NCI-H2081 treated with DMSO at 0.1 percent for 48 hours (cell line): ENCODE data around the gene ACTC1.

Source experiments
- DNase-seq: peaks from one replicate; lab custom pipeline; 2025; lab: John Stamatoyannopoulos, UW

The ACTC1 gene

GRCh38 chr15:34757262-34757661 lies 38.1 kb downstream of the ACTC1 start:
- DNase-seq: no peak

DNA sequence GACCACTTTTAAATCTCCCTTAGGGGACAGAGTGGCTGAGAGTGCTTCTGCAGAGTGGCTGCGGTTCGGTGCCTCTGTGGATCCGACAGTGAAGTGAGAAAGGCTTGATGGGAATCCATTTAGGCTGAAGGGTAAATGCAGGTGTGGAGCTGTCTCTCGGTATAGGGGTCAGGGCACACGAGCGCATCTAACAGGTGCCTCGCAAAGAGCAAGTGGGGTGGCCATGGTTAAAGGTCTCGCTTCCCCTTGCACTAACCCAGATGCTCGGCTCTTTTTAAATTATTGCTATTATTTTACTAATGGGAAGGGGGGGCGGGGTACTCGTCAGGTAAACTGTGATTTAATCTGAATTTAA lies 40.0 kb downstream of the ACTC1 start:
- no peak for DNase-seq

GRCh38 chr15:34754674-34755418 lies 40.5 kb downstream of the ACTC1 start, which contains the start of gene GJD2:
TSS of gene GJD2 (minus strand) at chr15:34754998. CDS start at chr15:34754488, 510 bp downstream.
- DNase-seq: no peak

DNA sequence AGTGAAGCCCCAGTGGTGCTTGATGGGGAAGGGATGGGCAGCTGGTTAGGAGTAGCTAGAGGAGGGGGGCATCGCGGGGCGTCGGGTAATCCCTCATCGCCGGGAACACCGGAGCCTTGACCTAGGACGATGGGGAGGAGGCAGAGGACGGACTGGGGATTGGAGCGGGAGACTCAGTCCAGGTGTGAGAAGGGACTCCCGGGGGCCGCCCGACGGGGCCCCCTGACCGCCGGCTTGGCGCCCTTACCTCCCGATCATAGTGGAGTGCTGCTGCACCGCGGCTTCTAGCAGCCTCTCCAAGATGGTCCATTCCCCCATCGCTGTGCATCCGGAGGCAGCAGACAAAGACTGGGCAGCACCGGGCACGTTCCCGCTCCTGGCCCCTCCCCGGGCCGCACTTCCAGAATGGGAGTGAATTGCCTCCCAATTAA lies 41.2 kb downstream of the ACTC1 start:
- DNase-seq: no peak

DNA sequence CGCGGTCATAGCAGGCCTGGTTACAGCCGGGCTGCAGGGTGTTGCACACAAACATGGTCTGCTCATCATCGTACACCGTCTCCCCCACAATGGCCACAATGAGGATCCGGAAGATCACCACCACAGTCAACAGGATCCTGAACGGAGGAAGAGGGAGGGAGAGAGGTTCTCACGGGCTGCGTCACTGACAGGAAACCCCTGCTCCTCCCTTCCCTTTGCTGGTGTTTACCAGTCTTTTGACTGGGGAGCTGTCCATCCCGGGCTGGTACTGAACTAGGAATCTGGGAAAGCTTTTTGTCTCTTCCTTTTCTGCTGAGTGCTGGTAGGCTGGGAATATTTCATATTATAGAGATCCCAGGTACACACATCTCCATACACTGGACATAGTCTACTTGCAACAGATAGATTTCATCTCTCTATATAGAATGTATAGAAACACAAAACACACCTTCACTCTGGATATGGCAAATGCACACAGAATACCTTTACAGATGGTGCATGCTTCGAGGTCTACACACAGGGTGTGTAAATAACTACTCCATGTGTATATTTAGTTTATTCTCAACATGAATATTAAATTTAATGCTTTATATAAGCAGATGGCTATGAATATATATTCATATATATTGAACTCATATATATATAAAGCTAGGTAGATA lies 42.0 kb downstream of the ACTC1 start:
- no peak for DNase-seq

- DNase-seq: no peak
These were observed 45.7 kb downstream of the ACTC1 start for GRCh38 chr15:34749691-34750090.
